Left renal cortex interstitium (tissue), 4 donors: ENCODE data around the gene ABL1. TPM values are rescaled to one million over a fixed set of nuclear protein-coding genes. Genes with fewer than 3 reads are reported as not detected.
"Not testable (repeated sequence)": the region's sequence is repeated elsewhere in the genome, so short reads cannot be mapped to it uniquely, and the experiment has no call there.

ENCODE experiments used
- DNase-seq, 4 donors: peaks; one replicate each; pipeline ENCODE4 v3.0.0-alpha.2; 2013; ENCODE audit warnings: low read depth in 4 of 4, low spot score in 2 of 4, missing footprints in 1 of 4
- polyA plus RNA-seq, 4 donors: library from polyadenylated mRNA; unstranded; fragments of 120-200 nt; gene quantifications; one replicate each; pipeline ENCODE4 v1.2.1, GENCODE V29; 2013; ENCODE audit not compliant: insufficient read length in 4 of 4

ABL1 gene
- 10 to 100 TPM; 71.1 to 89.4 (median 82.5) TPM for polyA plus RNA-seq

GRCh38 chr9:130834371-130835336 lies at the start of gene ABL1:
ABL1 (plus strand) TSS chr9:130835254; CDS start chr9:130835447, 193 bp downstream.
- no peak for DNase-seq

- no peak for DNase-seq
These were observed 49.0 kb upstream of the ABL1 start for GRCh38 chr9:130785940-130786508.

GRCh38 chr9:130786526-130786925 lies 48.5 kb upstream of the ABL1 start:
- no peak for DNase-seq

- DNase-seq, result no peak
These were observed 45.0 kb upstream of the ABL1 start for GRCh38 chr9:130789747-130790672.

GRCh38 chr9:130791303-130791894 lies 43.7 kb upstream of the ABL1 start:
- no peak for DNase-seq

- DNase-seq, result no peak
These were observed 41.5 kb upstream of the ABL1 start for GRCh38 chr9:130793589-130793988.

- not testable (repeated sequence) for DNase-seq
These were observed 41.0 kb upstream of the ABL1 start for GRCh38 chr9:130794021-130794420.

- not testable (repeated sequence) for DNase-seq
These were observed 40.6 kb upstream of the ABL1 start for GRCh38 chr9:130794423-130794822.

GRCh38 chr9:130794923-130795495 lies 40.0 kb upstream of the ABL1 start:
- no peak for DNase-seq

- DNase-seq, result not testable (repeated sequence)
These were observed 31.9 kb upstream of the ABL1 start for GRCh38 chr9:130803116-130803515.

- no peak for DNase-seq
These were observed 29.3 kb upstream of the ABL1 start for GRCh38 chr9:130805510-130806326.

- no peak for DNase-seq
These were observed 28.7 kb upstream of the ABL1 start for GRCh38 chr9:130806327-130806716.

- no peak for DNase-seq
These were observed 24.4 kb upstream of the ABL1 start for GRCh38 chr9:130810609-130811136.

- DNase-seq, result no peak
These were observed 19.7 kb upstream of the ABL1 start for GRCh38 chr9:130815242-130815808.

GRCh38 chr9:130817914-130818313 lies 17.1 kb upstream of the ABL1 start:
- DNase-seq, result no peak

- DNase-seq, result no peak
These were observed 14.8 kb upstream of the ABL1 start for GRCh38 chr9:130820135-130820738.

GRCh38 chr9:130823435-130823834 lies 11.6 kb upstream of the ABL1 start:
- DNase-seq, result no peak

GRCh38 chr9:130824079-130824478 lies 11.0 kb upstream of the ABL1 start:
- no peak for DNase-seq
